Left ventricle myocardium superior (tissue), 1 donor: ENCODE measurements around the gene CHRNA1. TPM values are rescaled to one million over a fixed set of nuclear protein-coding genes. Genes with fewer than 3 reads are reported as not detected.

ENCODE experiments used
- total RNA-seq: library from RNA; stranded (reverse); fragmentation: NEBNext Ultra II Directional; extraction: Animal tissue kit (Norgen Biotek cat#: 25700); gene quantifications from one replicate; pipeline ENCODE4 v1.2.1, GENCODE V29; 2021
- donor health status: DM: no; HTN: yes; CAD: no; lungs with severe emphysema.

The CHRNA1 gene
- total RNA-seq, 1 donor from 2014 or later, result not detected

Other genes with a start within 250 kb of the CHRNA1 start
- gene WIPF1, start 166.7 kb downstream of the CHRNA1 start, total RNA-seq, result 15.2 TPM
- 16.6 TPM for gene CHN1, start 240.9 kb upstream of the CHRNA1 start, total RNA-seq